Hypothalamus (tissue), 51 donors: ENCODE measurements around the gene CYP2B6.
"Not testable (repeated sequence)": the region's sequence is repeated elsewhere in the genome, so short reads cannot be mapped to it uniquely, and the experiment has no call there.

Experiments
- DNase-seq, 51 donors: peaks; one replicate each; lab custom pipeline; 2025; lab: John Stamatoyannopoulos, UW

The CYP2B6 gene

GRCh38 chr19:41029524-41030432, 38.7 kb downstream of the CYP2B6 start:
- no peak for DNase-seq

- no peak for DNase-seq
Measured at GRCh38 chr19:41030651-41031050, 39.6 kb downstream of the CYP2B6 start.

GRCh38 chr19:41031916-41032315, 40.8 kb downstream of the CYP2B6 start:
- no peak for DNase-seq

- DNase-seq = not testable (repeated sequence)
Measured at GRCh38 chr19:41033324-41033723, 42.2 kb downstream of the CYP2B6 start.

GRCh38 chr19:41039806-41040205, 48.7 kb downstream of the CYP2B6 start:
- no peak for DNase-seq

- not testable (repeated sequence) for DNase-seq
Measured at GRCh38 chr19:41045095-41045494, 54.0 kb downstream of the CYP2B6 start.

GRCh38 chr19:41050426-41050825, 59.3 kb downstream of the CYP2B6 start:
- DNase-seq = no peak

- not testable (repeated sequence) for DNase-seq
Measured at GRCh38 chr19:41052162-41052561, 61.1 kb downstream of the CYP2B6 start.

- not testable (repeated sequence) for DNase-seq
Measured at GRCh38 chr19:41053331-41053730, 62.2 kb downstream of the CYP2B6 start.

GRCh38 chr19:41064974-41065569, 74.0 kb downstream of the CYP2B6 start:
- DNase-seq = no peak
